HEK293 (cell line): ENCODE measurements around the gene KCNMA1.

Experiments used
- CTCF ChIA-PET: fragments of 350-600 bp; formaldehyde crosslinking; extraction: SDS; loops from one replicate; lab custom pipeline; 2021; ENCODE audit warnings: antibody characterized with exemption; lab: Yijun Ruan, JAX
- POLR2A ChIA-PET: fragments of 300-600 bp; formaldehyde crosslinking; extraction: SDS; loops from one replicate; lab custom pipeline; 2020; ENCODE audit warnings: antibody characterized with exemption, inconsistent platforms; lab: Yijun Ruan, JAX
- H3K27ac ChIP-seq: fragments of 200-500 bp; sonication (Bioruptor generic); 2 replicates; pipeline ENCODE4 v1.5.1; 2014; ENCODE audit warnings: low read depth, low read length, control low read depth, inconsistent platforms; ENCODE audit errors: extremely low read depth
- H3K36me3 ChIP-seq, 2 experiments: fragments of 200-500 bp in 1 of 2; sonication (Bioruptor generic) in 1 of 2; 1 replicate in 1 of 2; 2 replicates in 1 of 2; pipeline ENCODE4 v1.5.1; 2014 to 2017; ENCODE audit warnings: inconsistent platforms in 2 of 2, low read length in 2 of 2; ENCODE audit not compliant: control insufficient read depth in 2 of 2, insufficient read depth in 1 of 2
- H3K4me1 ChIP-seq: fragments of 200-500 bp; sonication (Bioruptor generic); 2 replicates; pipeline ENCODE4 v1.5.1; 2014; ENCODE audit warnings: mild to moderate bottlenecking, low read length, inconsistent platforms; ENCODE audit not compliant: control insufficient read depth, insufficient read depth
- H3K4me3 ChIP-seq: 2 replicates; pipeline ENCODE4 v1.5.1; 2011; ENCODE audit warnings: low read depth, mild to moderate bottlenecking, control low read depth, low read length, moderate library complexity
- H3K9me3 ChIP-seq: fragments of 200-500 bp; sonication (Bioruptor generic); 2 replicates; pipeline ENCODE4 v1.5.1; 2014; ENCODE audit warnings: low read depth, low read length, inconsistent platforms; ENCODE audit not compliant: control insufficient read depth, insufficient read depth
- AEBP2 ChIP-seq: fragments of 450-650 bp; formaldehyde crosslinking; IDR thresholded peaks from 2 replicates; pipeline ENCODE4 v1.5.1; 2016; ENCODE audit warnings: missing biosample characterization, missing genetic modification characterization, borderline replicate concordance
- ATF2 ChIP-seq: fragments of 450-650 bp; formaldehyde crosslinking; IDR thresholded peaks from 2 replicates; pipeline ENCODE4 v1.5.1; 2016; ENCODE audit warnings: missing biosample characterization, missing genetic modification characterization, low read depth
- GLI4 ChIP-seq: fragments of 450-650 bp; formaldehyde crosslinking; IDR thresholded peaks from 2 replicates; pipeline ENCODE4 v1.5.1; 2016; ENCODE audit warnings: missing biosample characterization, missing genetic modification characterization
- GLIS1 ChIP-seq: fragments of 450-650 bp; formaldehyde crosslinking; IDR thresholded peaks from 2 replicates; pipeline ENCODE4 v1.5.1; 2016; ENCODE audit warnings: missing biosample characterization, missing genetic modification characterization
- PRDM4 ChIP-seq: fragments of 450-650 bp; formaldehyde crosslinking; IDR thresholded peaks from 2 replicates; pipeline ENCODE4 v1.5.1; 2017; ENCODE audit warnings: missing biosample characterization, missing genetic modification characterization
- REST ChIP-seq: fragments of 450-650 bp; formaldehyde crosslinking; IDR thresholded peaks from 2 replicates; pipeline ENCODE4 v1.5.1; 2016; ENCODE audit warnings: missing biosample characterization, missing genetic modification characterization
- YY1 ChIP-seq: fragments of 450-650 bp; formaldehyde crosslinking; IDR thresholded peaks from 2 replicates; pipeline ENCODE4 v1.5.1; 2018; ENCODE audit warnings: missing biosample characterization, missing genetic modification characterization
- ZNF121 ChIP-seq: fragments of 450-650 bp; formaldehyde crosslinking; IDR thresholded peaks from 2 replicates; pipeline ENCODE4 v1.5.1; 2016; ENCODE audit warnings: missing biosample characterization, missing genetic modification characterization
- ZNF169 ChIP-seq: fragments of 450-650 bp; formaldehyde crosslinking; IDR thresholded peaks from 2 replicates; pipeline ENCODE4 v1.5.1; 2016; ENCODE audit warnings: missing biosample characterization, missing genetic modification characterization
- ZNF18 ChIP-seq: fragments of 450-650 bp; formaldehyde crosslinking; IDR thresholded peaks from 2 replicates; pipeline ENCODE4 v1.5.1; 2016; ENCODE audit warnings: missing biosample characterization, missing genetic modification characterization
- ZNF2 ChIP-seq: fragments of 450-650 bp; formaldehyde crosslinking; IDR thresholded peaks from 2 replicates; pipeline ENCODE4 v1.5.1; 2016; ENCODE audit warnings: missing biosample characterization, missing genetic modification characterization
- ZNF202 ChIP-seq: fragments of 450-650 bp; formaldehyde crosslinking; IDR thresholded peaks from 2 replicates; pipeline ENCODE4 v1.5.1; 2016; ENCODE audit warnings: missing biosample characterization, missing genetic modification characterization, borderline replicate concordance
- ZNF302 ChIP-seq: fragments of 450-650 bp; formaldehyde crosslinking; IDR thresholded peaks from 2 replicates; pipeline ENCODE4 v1.5.1; 2016; ENCODE audit warnings: missing biosample characterization, missing genetic modification characterization, low read depth
- ZNF366 ChIP-seq: fragments of 450-650 bp; formaldehyde crosslinking; conservative IDR thresholded peaks from 2 replicates; pipeline ENCODE4 v1.5.1; 2016; ENCODE audit warnings: missing biosample characterization, missing genetic modification characterization
- ZNF37A ChIP-seq: fragments of 450-650 bp; IDR thresholded peaks from 2 replicates; pipeline ENCODE4 v1.5.1; 2018; ENCODE audit warnings: missing biosample characterization, missing genetic modification characterization
- ZNF426 ChIP-seq: fragments of 450-650 bp; formaldehyde crosslinking; IDR thresholded peaks from 2 replicates; pipeline ENCODE4 v1.5.1; 2017; ENCODE audit warnings: missing biosample characterization, missing genetic modification characterization, mild to moderate bottlenecking, inconsistent platforms, moderate library complexity
- ZNF514 ChIP-seq: fragments of 450-650 bp; formaldehyde crosslinking; IDR thresholded peaks from 2 replicates; pipeline ENCODE4 v1.5.1; 2016; ENCODE audit warnings: missing biosample characterization, missing genetic modification characterization
- ZNF548 ChIP-seq: fragments of 450-650 bp; formaldehyde crosslinking; IDR thresholded peaks from 2 replicates; pipeline ENCODE4 v1.5.1; 2016; ENCODE audit warnings: missing biosample characterization, missing genetic modification characterization
- ZNF624 ChIP-seq: fragments of 450-650 bp; formaldehyde crosslinking; IDR thresholded peaks from 2 replicates; pipeline ENCODE4 v1.5.1; 2017; ENCODE audit warnings: missing biosample characterization, missing genetic modification characterization
- ZSCAN23 ChIP-seq: fragments of 450-650 bp; formaldehyde crosslinking; IDR thresholded peaks from 2 replicates; pipeline ENCODE4 v1.5.1; 2016; ENCODE audit warnings: missing biosample characterization, missing genetic modification characterization

Gene KCNMA1

GRCh38 chr10:77268721-77269120 is 368.9 kb downstream of the KCNMA1 start:
- Histone ChIP-seq H3K4me1 (peaks cover 10% of the 10 kb centered on the region; the same call in 1 of the 2 replicates), H3K9me3 (no peaks in the 10 kb centered on the region), H3K27ac (no peak overlapping the region), H3K36me3 (no peaks in the 10 kb centered on the region), H3K4me3 (no peak overlapping the region)
- POLR2A ChIA-PET: no interaction called here
- CTCF ChIA-PET: no interaction called here
- TF ChIP-seq ZNF2 (peak; percentile 79), ZSCAN23 (tag by site-specific recombination) (no peak), ZNF514 (no peak), REST (tag by site-specific recombination) (no peak)

- Histone ChIP-seq H3K4me3 (no peak overlapping the region), H3K36me3 (no peaks in the 10 kb centered on the region), H3K4me1 (peaks cover 3% of the 10 kb centered on the region; the same call in 1 of the 2 replicates), H3K9me3 (no peaks in the 10 kb centered on the region), H3K27ac (no peak overlapping the region)
- TF ChIP-seq ZNF624 (tag by site-specific recombination) (no peak), GLIS1 (tag by site-specific recombination) (peak; percentile 20; the same call in 1 of the 2 replicates), ZNF169 (no peak), ZNF18 (tag by site-specific recombination) (no peak), ZNF302 (no peak), ZNF426 (tag by site-specific recombination) (no peak), ZNF366 (no peak), PRDM4 (tag by site-specific recombination) (peak; percentile 84), ZNF202 (no peak)
- POLR2A ChIA-PET: no interaction called here
- CTCF ChIA-PET: interaction anchor here (0.8 to 1.2 kb wide), 2 partner anchors 94 to 443 kb away, joined by 4 to 6 read pairs; no protein-coding TSS in a partner anchor
These were observed 369.6 kb downstream of the KCNMA1 start for GRCh38 chr10:77267703-77268675.

- CTCF ChIA-PET: interaction anchor here (0.7 to 1.4 kb wide), 2 partner anchors 15 to 516 kb away, joined by 3 to 6 read pairs; no protein-coding TSS in a partner anchor
- Histone ChIP-seq H3K36me3 (no peaks in the 10 kb centered on the region), H3K9me3 (no peaks in the 10 kb centered on the region), H3K4me1 (peaks cover 3% of the 10 kb centered on the region; the same call in 1 of the 2 replicates), H3K4me3 (no peak overlapping the region), H3K27ac (no peak overlapping the region)
- POLR2A ChIA-PET: no interaction called here
- TF ChIP-seq ZNF121 (tag by site-specific recombination): no peak
- TF ChIP-seq ZNF548 (tag by site-specific recombination): no peak
- TF ChIP-seq YY1 (tag by site-specific recombination): no peak
- TF ChIP-seq ZNF37A (tag by site-specific recombination): no peak
- TF ChIP-seq ATF2 (tag by site-specific recombination): no peak
- no peak for TF ChIP-seq AEBP2 (tag by site-specific recombination)
- TF ChIP-seq GLI4 (tag by site-specific recombination): no peak
These were observed 371.4 kb downstream of the KCNMA1 start for GRCh38 chr10:77266242-77266641.
